Astrocyte of the cerebellum (primary cell): Measurements from ENCODE around the gene HLCS.

Source experiments
- DNase-seq: peaks from one replicate; pipeline ENCODE4 v3.0.0-alpha.2; 2011; ENCODE audit warnings: low read depth
- H3K4me3 ChIP-seq: 2 replicates; pipeline ENCODE4 v1.5.1; 2011; ENCODE audit warnings: mild to moderate bottlenecking, low read depth, low read length, moderate library complexity
- in situ Hi-C: cut with HindIII; loops from 2 replicates; pipeline ENCODE4 v1.10.0; 2017; ENCODE audit warnings: low sequenced_read_pairs
- TF ChIP-seq, protein P1 (sequence below): IDR thresholded peaks from 2 replicates; pipeline ENCODE4 v1.5.1; 2012; ENCODE audit warnings: low read length, low read depth, moderate library complexity, mild to moderate bottlenecking; ENCODE audit errors: missing control alignments

Gene HLCS

DNA sequence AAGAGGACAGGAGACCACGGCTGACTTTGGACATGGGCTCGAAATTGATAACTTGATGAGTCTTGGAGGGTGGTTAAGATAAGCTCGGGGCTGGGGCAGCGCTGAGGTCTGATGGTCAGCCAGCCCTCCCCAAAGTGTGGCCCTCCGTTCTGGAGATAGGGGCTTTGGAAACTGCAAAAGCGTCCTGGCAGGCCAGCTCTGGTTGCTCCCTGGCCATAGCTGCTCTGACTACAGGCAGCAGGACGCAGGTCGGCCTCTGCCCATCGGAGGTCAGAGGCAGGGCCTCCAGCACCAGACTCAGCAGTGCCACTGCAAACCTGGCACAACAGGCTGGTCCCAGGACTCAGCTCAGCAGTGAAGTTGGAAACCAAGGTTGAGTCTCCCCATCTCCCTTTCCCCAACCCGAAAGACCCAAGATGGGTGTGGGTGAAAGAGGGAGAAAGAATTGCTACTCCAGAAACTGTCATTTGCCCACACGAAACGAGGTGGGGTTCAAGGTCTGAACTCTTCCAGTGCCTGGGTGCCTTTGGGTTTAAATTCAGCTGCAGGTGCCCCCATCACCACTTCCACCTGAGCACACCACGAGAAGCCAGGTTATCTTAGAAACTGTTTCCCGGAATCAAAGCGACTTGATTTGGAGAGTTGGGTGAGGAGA lies 262.7 kb downstream of the HLCS start:
- in situ Hi-C loops, result no loop called here
- TF ChIP-seq, protein P1, sequence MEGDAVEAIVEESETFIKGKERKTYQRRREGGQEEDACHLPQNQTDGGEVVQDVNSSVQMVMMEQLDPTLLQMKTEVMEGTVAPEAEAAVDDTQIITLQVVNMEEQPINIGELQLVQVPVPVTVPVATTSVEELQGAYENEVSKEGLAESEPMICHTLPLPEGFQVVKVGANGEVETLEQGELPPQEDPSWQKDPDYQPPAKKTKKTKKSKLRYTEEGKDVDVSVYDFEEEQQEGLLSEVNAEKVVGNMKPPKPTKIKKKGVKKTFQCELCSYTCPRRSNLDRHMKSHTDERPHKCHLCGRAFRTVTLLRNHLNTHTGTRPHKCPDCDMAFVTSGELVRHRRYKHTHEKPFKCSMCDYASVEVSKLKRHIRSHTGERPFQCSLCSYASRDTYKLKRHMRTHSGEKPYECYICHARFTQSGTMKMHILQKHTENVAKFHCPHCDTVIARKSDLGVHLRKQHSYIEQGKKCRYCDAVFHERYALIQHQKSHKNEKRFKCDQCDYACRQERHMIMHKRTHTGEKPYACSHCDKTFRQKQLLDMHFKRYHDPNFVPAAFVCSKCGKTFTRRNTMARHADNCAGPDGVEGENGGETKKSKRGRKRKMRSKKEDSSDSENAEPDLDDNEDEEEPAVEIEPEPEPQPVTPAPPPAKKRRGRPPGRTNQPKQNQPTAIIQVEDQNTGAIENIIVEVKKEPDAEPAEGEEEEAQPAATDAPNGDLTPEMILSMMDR, result no peak
- no peak overlapping the region for H3K4me3 ChIP-seq
- no peak for DNase-seq

DNA sequence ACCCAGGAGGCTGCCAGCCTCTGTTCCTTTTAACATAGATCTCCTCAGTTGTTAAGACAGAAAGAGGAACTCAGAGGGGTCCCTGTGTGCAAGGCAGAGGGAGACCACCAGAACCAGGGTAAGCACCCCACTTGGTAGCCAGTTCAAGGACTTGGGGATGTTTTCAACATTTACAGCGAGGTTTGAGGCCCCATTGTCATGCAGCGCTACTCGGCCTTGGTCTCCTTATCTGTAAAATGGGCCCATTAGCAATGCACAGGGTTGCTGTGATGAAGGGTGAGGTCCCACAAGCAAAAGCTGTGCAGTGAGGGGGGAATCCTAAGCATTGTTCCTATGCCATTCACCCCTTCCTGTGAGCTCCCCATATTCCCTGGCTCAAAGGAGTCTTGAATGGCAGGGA lies 263.3 kb downstream of the HLCS start:
- TF ChIP-seq, protein P1, result no peak
- in situ Hi-C loops, result no loop called here
- no peak for DNase-seq
- no peak overlapping the region for H3K4me3 ChIP-seq

- TF ChIP-seq, protein P1, result no peak
- DNase-seq, result no peak
- in situ Hi-C loops, result no loop called here
- H3K4me3 ChIP-seq, result no peak overlapping the region
Observed at GRCh38 chr21:36702622-36702968, 263.9 kb downstream of the HLCS start.

DNA sequence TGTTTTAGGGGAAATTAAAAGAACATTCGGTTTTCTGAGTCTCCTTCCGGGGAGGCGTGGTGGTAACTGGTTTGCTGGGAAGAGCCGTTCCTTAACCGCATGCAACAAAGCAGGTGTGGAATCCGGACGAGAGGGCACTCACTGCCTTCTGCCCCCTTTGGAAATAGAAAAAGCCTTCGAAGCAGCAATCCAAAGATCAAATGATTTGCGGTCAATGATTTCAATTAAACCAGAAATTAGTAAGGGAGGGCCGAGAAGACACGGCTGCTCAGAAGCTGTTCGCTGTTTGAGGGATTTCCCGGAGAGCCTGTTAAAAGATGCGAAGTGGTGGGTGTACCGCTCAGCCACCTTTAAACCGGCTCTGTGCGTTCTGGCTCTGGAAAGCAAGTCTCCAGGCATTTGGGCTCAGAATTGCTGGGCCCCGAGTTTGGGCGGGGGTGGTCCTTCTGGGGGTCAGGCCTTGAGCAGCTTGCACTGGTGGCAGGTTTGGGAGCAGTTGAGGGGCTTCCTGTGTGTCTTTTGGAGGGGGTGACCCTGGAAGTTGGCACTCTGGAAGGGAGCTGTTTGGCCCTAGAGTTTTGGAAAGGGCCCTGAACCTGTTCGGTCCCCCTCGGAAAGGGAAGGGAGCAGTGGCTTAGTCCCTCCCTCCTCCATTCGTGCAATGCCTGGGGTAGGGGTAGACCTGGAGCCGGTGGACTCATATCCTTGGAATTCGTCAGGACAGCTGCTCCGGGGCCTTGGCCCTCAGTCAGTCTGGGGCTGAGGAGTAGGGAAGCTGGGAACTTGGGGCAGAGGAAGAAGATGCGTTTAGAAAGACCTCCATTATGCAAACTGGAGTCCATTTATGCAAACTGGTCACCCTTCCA lies 264.5 kb downstream of the HLCS start:
- DNase-seq, result no peak
- TF ChIP-seq, protein P1, result no peak
- no peak overlapping the region for H3K4me3 ChIP-seq
- in situ Hi-C loops, result no loop called here

- no peak overlapping the region for H3K4me3 ChIP-seq
- no peak for DNase-seq
- TF ChIP-seq, protein P1, result no peak
- in situ Hi-C loops, result no loop called here
Observed at GRCh38 chr21:36700971-36701755, 265.3 kb downstream of the HLCS start.
